HEK293T (cell line): ENCODE results near the gene GALM.

Experiments
- BHLHE40 ChIP-seq: fragments of 450-650 bp; IDR thresholded peaks from 2 replicates; pipeline ENCODE4 v1.6.1; 2016; ENCODE audit warnings: mild to moderate bottlenecking, moderate library complexity, borderline replicate concordance
- CTBP1 ChIP-seq: fragments of 450-650 bp; IDR thresholded peaks from 2 replicates; pipeline ENCODE4 v1.6.1; 2016; ENCODE audit warnings: borderline replicate concordance
- ELF4 ChIP-seq: fragments of 450-650 bp; IDR thresholded peaks from 2 replicates; pipeline ENCODE4 v1.6.1; 2017; ENCODE audit warnings: antibody characterized with exemption
- FOXA1 ChIP-seq: fragments of 450-650 bp; IDR thresholded peaks from 2 replicates; pipeline ENCODE4 v1.6.1; 2016; ENCODE audit warnings: mild to moderate bottlenecking
- FOXK2 ChIP-seq: fragments of 450-650 bp; IDR thresholded peaks from 2 replicates; pipeline ENCODE4 v1.6.1; 2016; ENCODE audit warnings: mild to moderate bottlenecking
- FOXM1 ChIP-seq: fragments of 450-650 bp; IDR thresholded peaks from 2 replicates; pipeline ENCODE4 v1.6.1; 2017; ENCODE audit warnings: mild to moderate bottlenecking, borderline replicate concordance
- HDGF ChIP-seq: fragments of 450-650 bp; IDR thresholded peaks from 2 replicates; pipeline ENCODE4 v1.6.1; 2017; ENCODE audit warnings: antibody characterized with exemption, borderline replicate concordance
- L3MBTL2 ChIP-seq: fragments of 450-650 bp; conservative IDR thresholded peaks from 2 replicates; pipeline ENCODE4 v1.6.1; 2016; ENCODE audit warnings: mild to moderate bottlenecking
- LEF1 ChIP-seq: fragments of 450-650 bp; IDR thresholded peaks from 2 replicates; pipeline ENCODE4 v1.6.1; 2017; ENCODE audit warnings: mild to moderate bottlenecking, borderline replicate concordance
- NFRKB ChIP-seq: fragments of 450-650 bp; IDR thresholded peaks from 2 replicates; pipeline ENCODE4 v1.6.1; 2016; ENCODE audit warnings: mild to moderate bottlenecking, moderate library complexity
- SP1 ChIP-seq: fragments of 450-650 bp; IDR thresholded peaks from 2 replicates; pipeline ENCODE4 v1.6.1; 2017
- SUZ12 ChIP-seq: fragments of 450-650 bp; IDR thresholded peaks from 2 replicates; pipeline ENCODE4 v1.6.1; 2016; ENCODE audit warnings: mild to moderate bottlenecking
- TARDBP ChIP-seq: fragments of 450-650 bp; IDR thresholded peaks from 2 replicates; pipeline ENCODE4 v1.6.1; 2016
- ZNF384 ChIP-seq: fragments of 450-650 bp; IDR thresholded peaks from 2 replicates; pipeline ENCODE4 v1.6.1; 2016

GRCh38 chr2:38747007-38747424 lies 81.1 kb downstream of the GALM start:
- no peak for TF ChIP-seq FOXA1
- TF ChIP-seq SUZ12: no peak
- TF ChIP-seq ELF4: no peak
- no peak for TF ChIP-seq FOXM1
- no peak for TF ChIP-seq ZNF384
- TF ChIP-seq HDGF: no peak
- no peak for TF ChIP-seq SP1
- TF ChIP-seq TARDBP: no peak
- TF ChIP-seq FOXK2: no peak
- TF ChIP-seq BHLHE40: no peak
- no peak for TF ChIP-seq LEF1
- no peak for TF ChIP-seq CTBP1
- TF ChIP-seq NFRKB: no peak
- no peak for TF ChIP-seq L3MBTL2
